ENCODE measurements around the gene TXK. TPM values are rescaled to one million over a fixed set of nuclear protein-coding genes. Genes with fewer than 3 reads are reported as not detected.

Gene TXK
- total and polyA plus RNA-seq, 10 of the 15 experiments (the other 5 are each of a cell fraction or from before 2014, with no cell fraction given) = 0.44 to 2.9 (median 1.4) TPM

DNA sequence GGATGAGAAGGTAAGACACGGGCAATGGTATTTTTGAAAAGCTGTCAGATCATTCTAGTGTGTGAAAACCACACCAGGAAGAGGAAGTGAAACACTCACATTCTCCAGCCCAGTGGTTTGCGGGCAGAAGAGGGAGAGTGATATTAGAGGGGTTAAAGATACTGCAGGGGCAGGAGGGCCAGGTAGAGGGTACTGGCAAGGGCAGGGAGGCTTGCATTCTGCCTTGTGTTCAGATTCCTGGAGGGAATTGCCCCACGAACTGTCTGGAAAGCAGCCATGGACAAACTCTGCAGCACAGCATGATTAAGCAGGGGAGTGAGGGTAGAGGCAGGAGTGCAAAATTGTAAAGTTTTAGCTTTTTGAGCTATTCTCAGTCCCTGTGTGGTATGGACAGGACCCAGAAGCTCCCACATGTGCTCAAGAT is 86.6 kb downstream of the TXK start (continued):
- TF ChIP-seq, protein P1, sequence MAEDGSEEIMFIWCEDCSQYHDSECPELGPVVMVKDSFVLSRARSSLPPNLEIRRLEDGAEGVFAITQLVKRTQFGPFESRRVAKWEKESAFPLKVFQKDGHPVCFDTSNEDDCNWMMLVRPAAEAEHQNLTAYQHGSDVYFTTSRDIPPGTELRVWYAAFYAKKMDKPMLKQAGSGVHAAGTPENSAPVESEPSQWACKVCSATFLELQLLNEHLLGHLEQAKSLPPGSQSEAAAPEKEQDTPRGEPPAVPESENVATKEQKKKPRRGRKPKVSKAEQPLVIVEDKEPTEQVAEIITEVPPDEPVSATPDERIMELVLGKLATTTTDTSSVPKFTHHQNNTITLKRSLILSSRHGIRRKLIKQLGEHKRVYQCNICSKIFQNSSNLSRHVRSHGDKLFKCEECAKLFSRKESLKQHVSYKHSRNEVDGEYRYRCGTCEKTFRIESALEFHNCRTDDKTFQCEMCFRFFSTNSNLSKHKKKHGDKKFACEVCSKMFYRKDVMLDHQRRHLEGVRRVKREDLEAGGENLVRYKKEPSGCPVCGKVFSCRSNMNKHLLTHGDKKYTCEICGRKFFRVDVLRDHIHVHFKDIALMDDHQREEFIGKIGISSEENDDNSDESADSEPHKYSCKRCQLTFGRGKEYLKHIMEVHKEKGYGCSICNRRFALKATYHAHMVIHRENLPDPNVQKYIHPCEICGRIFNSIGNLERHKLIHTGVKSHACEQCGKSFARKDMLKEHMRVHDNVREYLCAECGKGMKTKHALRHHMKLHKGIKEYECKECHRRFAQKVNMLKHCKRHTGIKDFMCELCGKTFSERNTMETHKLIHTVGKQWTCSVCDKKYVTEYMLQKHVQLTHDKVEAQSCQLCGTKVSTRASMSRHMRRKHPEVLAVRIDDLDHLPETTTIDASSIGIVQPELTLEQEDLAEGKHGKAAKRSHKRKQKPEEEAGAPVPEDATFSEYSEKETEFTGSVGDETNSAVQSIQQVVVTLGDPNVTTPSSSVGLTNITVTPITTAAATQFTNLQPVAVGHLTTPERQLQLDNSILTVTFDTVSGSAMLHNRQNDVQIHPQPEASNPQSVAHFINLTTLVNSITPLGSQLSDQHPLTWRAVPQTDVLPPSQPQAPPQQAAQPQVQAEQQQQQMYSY (CRISPR knock-in tag; IDR thresholded peaks at IDR 0.05) = no peak
- no peak for TF ChIP-seq NRF1 (conservative IDR thresholded peaks at IDR 0.05; ENCODE audit: low read depth, low read length)
- TF ChIP-seq, protein P2, sequence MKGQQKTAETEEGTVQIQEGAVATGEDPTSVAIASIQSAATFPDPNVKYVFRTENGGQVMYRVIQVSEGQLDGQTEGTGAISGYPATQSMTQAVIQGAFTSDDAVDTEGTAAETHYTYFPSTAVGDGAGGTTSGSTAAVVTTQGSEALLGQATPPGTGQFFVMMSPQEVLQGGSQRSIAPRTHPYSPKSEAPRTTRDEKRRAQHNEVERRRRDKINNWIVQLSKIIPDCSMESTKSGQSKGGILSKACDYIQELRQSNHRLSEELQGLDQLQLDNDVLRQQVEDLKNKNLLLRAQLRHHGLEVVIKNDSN (IDR thresholded peaks at IDR 0.05; ENCODE audit: borderline replicate concordance, extremely low read length, insufficient read depth, low read depth, low read length) = no peak
- no peak for TF ChIP-seq SUZ12 (IDR thresholded peaks at IDR 0.05; ENCODE audit: unreplicated experiment)
- TF ChIP-seq ASH2L (IDR thresholded peaks at IDR 0.05; ENCODE audit: borderline replicate concordance, low read depth) = no peak
- TF ChIP-seq LARP7 (IDR thresholded peaks at IDR 0.05) = no peak
- TF ChIP-seq IKZF1 (conservative IDR thresholded peaks at IDR 0.05) = peak; percentile 87
- TF ChIP-seq RBBP5 (conservative IDR thresholded peaks at IDR 0.05) = no peak
- no peak for TF ChIP-seq RB1 (IDR thresholded peaks at IDR 0.05; ENCODE audit: borderline replicate concordance)
- peak; percentile 49; the same call in 1 of the 2 replicates for TF ChIP-seq TCF7 (IDR thresholded peaks at IDR 0.05; ENCODE audit: borderline replicate concordance)
- peak; percentile 99 for TF ChIP-seq BCL11A (IDR thresholded peaks at IDR 0.05; ENCODE audit: low read depth, low read length)
- TF ChIP-seq KLF5 (IDR thresholded peaks at IDR 0.05; ENCODE audit: partially characterized antibody) = no peak
- TF ChIP-seq, protein P3, sequence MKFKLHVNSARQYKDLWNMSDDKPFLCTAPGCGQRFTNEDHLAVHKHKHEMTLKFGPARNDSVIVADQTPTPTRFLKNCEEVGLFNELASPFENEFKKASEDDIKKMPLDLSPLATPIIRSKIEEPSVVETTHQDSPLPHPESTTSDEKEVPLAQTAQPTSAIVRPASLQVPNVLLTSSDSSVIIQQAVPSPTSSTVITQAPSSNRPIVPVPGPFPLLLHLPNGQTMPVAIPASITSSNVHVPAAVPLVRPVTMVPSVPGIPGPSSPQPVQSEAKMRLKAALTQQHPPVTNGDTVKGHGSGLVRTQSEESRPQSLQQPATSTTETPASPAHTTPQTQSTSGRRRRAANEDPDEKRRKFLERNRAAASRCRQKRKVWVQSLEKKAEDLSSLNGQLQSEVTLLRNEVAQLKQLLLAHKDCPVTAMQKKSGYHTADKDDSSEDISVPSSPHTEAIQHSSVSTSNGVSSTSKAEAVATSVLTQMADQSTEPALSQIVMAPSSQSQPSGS (IDR thresholded peaks at IDR 0.05; ENCODE audit: low read length) = peak; percentile 98
- no peak for TF ChIP-seq SIN3A (IDR thresholded peaks at IDR 0.05; ENCODE audit: low read depth, low read length)
- TF ChIP-seq, protein P4, sequence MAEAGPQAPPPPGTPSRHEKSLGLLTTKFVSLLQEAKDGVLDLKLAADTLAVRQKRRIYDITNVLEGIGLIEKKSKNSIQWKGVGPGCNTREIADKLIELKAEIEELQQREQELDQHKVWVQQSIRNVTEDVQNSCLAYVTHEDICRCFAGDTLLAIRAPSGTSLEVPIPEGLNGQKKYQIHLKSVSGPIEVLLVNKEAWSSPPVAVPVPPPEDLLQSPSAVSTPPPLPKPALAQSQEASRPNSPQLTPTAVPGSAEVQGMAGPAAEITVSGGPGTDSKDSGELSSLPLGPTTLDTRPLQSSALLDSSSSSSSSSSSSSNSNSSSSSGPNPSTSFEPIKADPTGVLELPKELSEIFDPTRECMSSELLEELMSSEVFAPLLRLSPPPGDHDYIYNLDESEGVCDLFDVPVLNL (IDR thresholded peaks at IDR 0.05; ENCODE audit: low read depth, low read length) = no peak
- TF ChIP-seq, protein P5, sequence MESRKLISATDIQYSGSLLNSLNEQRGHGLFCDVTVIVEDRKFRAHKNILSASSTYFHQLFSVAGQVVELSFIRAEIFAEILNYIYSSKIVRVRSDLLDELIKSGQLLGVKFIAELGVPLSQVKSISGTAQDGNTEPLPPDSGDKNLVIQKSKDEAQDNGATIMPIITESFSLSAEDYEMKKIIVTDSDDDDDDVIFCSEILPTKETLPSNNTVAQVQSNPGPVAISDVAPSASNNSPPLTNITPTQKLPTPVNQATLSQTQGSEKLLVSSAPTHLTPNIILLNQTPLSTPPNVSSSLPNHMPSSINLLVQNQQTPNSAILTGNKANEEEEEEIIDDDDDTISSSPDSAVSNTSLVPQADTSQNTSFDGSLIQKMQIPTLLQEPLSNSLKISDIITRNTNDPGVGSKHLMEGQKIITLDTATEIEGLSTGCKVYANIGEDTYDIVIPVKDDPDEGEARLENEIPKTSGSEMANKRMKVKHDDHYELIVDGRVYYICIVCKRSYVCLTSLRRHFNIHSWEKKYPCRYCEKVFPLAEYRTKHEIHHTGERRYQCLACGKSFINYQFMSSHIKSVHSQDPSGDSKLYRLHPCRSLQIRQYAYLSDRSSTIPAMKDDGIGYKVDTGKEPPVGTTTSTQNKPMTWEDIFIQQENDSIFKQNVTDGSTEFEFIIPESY (IDR thresholded peaks at IDR 0.05) = no peak
- TF ChIP-seq MYB (IDR thresholded peaks at IDR 0.05; ENCODE audit: borderline replicate concordance, low read depth, low read length) = 0 out of 2 replicates have a peak, but pooled peaks have one; percentile 41
- no peak for TF ChIP-seq HCFC1 (IDR thresholded peaks at IDR 0.05; ENCODE audit: low read length)
- TF ChIP-seq ZNF274 (IDR thresholded peaks at IDR 0.05; ENCODE audit: insufficient read depth, insufficient read length) = no peak
- no peak for TF ChIP-seq ZZZ3 (IDR thresholded peaks at IDR 0.05; ENCODE audit: control insufficient read depth, insufficient read length, low read depth)
- TF ChIP-seq MYC (IDR thresholded peaks at IDR 0.05; ENCODE audit: insufficient read depth, insufficient read length, insufficient replicate concordance, low read length, severe bottlenecking) = no peak
- TF ChIP-seq SREBF2 (IDR thresholded peaks at IDR 0.05; ENCODE audit: low read length) = no peak
- no peak for TF ChIP-seq STAT1 (conservative IDR thresholded peaks at IDR 0.05)
- no peak for TF ChIP-seq SP1 (IDR thresholded peaks at IDR 0.05; ENCODE audit: low read depth, low read length)

Data from GM12878 (cell line).